Non-pigmented ciliary epithelial cell (primary cell): ENCODE data around the gene GREB1.

ENCODE experiments used
- DNase-seq: peaks from one replicate; pipeline ENCODE4 v3.0.0-alpha.2; 2010; ENCODE audit warnings: low read depth

GREB1 gene

DNA sequence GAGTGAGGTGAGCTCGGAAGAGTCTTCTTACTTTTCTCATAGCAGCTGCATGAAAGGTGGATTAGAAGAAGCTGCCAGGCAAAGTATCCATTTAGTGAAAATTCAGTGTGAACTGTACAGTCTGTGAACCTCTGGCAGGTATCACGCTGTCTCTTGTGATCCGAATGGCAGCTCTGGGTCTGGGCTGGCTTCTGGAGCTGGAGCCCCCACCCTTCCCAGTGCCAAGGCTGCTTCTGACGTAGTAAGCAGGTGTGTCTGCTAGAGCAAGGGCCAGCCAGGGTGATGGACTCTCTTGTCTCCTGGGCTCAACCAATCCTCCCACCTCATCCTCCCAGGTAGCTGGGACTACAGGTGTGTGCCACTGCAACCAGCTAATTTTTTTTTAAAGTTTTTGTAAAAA lies 150.1 kb downstream of the GREB1 start:
- no peak for DNase-seq

DNA sequence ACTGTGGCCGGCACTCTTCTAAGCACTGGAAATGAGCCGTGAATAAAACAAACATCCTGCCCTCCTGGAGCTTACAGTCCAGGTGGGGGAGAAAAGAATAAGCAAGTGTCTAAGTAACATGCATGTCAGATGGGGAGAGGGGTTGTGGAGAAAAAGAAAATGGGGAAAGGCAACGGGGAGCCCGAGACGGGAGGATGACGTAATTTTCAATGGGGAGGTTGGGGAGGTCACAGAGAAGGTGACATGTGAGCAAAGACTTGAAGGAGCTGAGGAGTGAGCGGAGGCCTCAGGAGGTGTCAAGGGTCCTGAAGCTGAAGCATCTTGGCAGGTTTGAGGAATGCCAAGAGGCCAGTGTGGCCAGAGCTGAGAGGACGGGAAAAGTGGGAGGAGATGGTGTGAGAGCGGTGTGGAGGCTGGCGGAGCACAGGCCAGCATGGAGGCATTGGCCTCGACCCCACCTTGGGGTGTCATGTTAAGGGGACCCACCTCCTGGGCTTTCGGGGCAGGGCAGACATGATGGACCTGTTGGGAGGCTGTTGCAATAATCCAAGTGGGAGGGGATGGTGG lies 151.1 kb downstream of the GREB1 start:
- no peak for DNase-seq

DNA sequence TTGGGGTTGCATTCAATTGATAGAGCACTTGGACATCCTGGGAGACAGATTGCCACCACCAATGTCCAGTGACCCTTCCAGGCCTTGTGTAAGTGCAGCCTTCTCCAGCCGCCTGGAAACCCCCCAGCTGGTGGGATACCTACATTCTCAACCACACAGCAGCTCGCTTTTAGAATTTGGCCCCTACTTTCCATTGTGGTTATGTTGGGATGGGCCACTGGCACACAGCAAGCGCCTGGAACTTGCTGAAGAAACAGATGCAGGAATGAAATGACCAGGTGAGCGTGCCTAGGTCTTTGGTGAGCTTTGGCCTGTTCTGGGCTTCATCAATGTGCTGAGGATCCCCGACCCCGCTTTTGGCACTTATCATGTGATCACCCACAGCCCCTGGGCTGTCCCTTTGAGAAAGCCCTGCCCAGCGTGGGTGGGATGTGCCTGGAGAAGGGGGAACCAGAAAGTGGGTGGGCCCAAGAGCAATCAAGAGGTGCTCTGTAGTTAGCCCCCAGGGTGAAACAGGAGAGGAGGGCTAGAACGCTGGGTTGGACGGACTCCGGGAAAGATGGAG lies 152.1 kb downstream of the GREB1 start:
- no peak for DNase-seq

DNA sequence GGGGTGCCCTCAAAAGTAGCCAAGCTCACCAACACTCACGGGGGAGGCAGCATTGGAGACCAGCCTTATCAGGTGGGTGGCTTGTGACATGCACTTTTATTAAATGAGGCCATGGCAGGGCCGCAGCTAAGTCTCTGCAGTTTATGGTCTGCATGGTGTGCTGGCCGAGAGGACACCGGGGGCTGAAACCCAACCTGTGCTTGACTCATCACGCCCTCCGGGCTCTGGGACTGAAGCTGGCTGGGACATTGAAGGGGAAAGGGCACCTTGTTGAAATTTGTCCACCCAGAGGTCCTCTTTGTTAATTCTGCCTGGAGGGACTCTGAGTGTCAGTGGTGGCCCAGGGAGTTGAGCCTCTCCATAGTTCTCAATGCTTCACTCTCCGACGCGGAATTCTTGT lies 153.9 kb downstream of the GREB1 start:
- no peak for DNase-seq

DNA sequence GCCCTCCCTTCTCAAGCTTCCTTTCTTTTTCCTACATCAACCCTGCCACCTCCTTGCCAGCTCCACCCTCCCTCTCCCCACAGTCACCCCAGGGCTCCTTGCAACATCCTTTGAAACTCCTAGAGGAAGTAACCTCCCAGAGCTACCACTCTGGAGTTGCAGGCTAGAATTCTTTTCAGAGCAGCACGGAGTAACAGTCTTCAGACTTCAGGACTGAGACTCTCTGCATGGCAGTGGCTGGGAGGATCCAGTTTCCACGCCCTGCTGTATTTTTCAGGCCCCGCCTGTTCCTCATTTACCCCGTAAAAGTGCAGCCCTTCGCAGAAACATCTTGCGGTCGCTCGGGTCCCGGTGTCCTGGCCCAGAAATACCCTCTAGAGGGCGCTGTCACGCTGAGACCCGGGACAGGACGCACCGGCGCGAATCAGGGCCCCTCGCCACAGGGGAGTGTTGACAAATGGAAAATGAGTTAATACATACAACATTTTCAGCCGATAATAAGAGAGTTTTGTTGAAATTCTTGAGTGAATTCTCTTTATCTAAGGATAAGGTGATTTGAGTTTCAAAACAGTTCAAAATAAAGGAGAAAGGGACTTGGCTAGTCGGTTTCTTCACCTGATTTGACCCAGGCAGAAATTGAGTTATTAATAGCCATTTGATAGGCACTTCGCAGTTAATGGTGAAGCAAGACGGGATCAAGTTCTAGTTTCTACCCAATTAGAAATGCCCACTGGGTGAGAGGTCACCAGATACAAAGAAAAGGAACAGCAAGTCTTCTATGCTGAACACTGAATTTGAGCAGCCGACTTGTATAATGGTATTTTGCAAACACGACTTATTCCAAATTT lies 154.6 kb downstream of the GREB1 start:
- no peak for DNase-seq

DNA sequence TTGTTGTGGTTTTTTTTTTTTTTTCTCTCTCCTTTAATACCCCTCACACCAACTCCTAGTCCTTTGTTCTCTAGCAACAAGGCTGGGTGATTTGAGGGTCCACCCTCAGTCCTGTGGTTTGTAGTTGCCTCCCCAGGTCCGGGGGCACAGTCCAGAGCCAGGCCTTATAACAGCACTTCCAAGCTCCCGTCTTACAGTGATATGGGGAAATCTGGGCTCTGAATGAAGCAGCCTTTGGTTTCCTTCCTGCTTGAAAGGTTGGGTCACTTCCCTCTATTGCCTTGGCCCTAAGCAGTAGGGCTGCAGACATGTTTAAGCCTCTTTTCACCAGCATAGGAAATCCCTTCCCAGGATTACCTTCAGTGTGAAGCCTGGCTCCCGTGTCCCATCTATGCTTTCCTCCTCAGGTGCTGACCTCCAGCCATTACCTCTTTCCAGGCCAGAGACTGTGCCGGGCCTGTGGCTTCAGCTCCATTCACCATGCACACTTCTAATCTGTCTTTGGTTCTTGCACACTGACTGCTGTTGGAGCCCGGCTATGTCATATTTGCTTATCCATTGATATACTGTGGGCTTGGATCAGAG lies 157.3 kb downstream of the GREB1 start:
- no peak for DNase-seq
